GM21515 (cell line): ENCODE data around the gene RNF144A.

ENCODE experiments used
- ATAC-seq: cut with Tn5 transposase; IDR thresholded peaks from one replicate; pipeline ENCODE4 v1.9.1; 2021; ENCODE audit not compliant: unreplicated experiment

Gene RNF144A

GRCh38 chr2:6970551-6970950 lies 53.3 kb downstream of the RNF144A start:
- no peak for ATAC-seq

GRCh38 chr2:6970976-6971480 lies 53.8 kb downstream of the RNF144A start:
- no peak for ATAC-seq

GRCh38 chr2:6971502-6971901 lies 54.3 kb downstream of the RNF144A start:
- ATAC-seq, result no peak

GRCh38 chr2:6972067-6972710 lies 55.0 kb downstream of the RNF144A start:
- ATAC-seq, result no peak

- ATAC-seq, result no peak
Observed at GRCh38 chr2:6973895-6974545, 56.8 kb downstream of the RNF144A start.

GRCh38 chr2:6975988-6976387 lies 58.8 kb downstream of the RNF144A start:
- no peak for ATAC-seq

- ATAC-seq, result no peak
Observed at GRCh38 chr2:6977113-6977741, 60.0 kb downstream of the RNF144A start.

- no peak for ATAC-seq
Observed at GRCh38 chr2:6977786-6978185, 60.6 kb downstream of the RNF144A start.

- no peak for ATAC-seq
Observed at GRCh38 chr2:6978991-6979390, 61.8 kb downstream of the RNF144A start.

- ATAC-seq, result no peak
Observed at GRCh38 chr2:6982449-6982848, 65.2 kb downstream of the RNF144A start.

GRCh38 chr2:6982934-6983589 lies 65.8 kb downstream of the RNF144A start:
- ATAC-seq, result no peak

- no peak for ATAC-seq
Observed at GRCh38 chr2:6986301-6986911, 69.2 kb downstream of the RNF144A start.

GRCh38 chr2:6986912-6987361 lies 69.7 kb downstream of the RNF144A start:
- no peak for ATAC-seq

GRCh38 chr2:6990871-6991270 lies 73.7 kb downstream of the RNF144A start:
- no peak for ATAC-seq

GRCh38 chr2:6992794-6993228 lies 75.6 kb downstream of the RNF144A start:
- no peak for ATAC-seq

- ATAC-seq, result no peak
Observed at GRCh38 chr2:6993229-6993640, 76.0 kb downstream of the RNF144A start.

GRCh38 chr2:6993936-6994335 lies 76.7 kb downstream of the RNF144A start:
- no peak for ATAC-seq

- ATAC-seq, result no peak
Observed at GRCh38 chr2:6994536-6995128, 77.4 kb downstream of the RNF144A start.

- ATAC-seq, result no peak
Observed at GRCh38 chr2:6995391-6996097, 78.3 kb downstream of the RNF144A start.
